ENCODE data around the gene NALCN. TPM values are rescaled to one million over a fixed set of nuclear protein-coding genes. Genes with fewer than 3 reads are reported as not detected.

NALCN gene
- total and polyA plus RNA-seq, 12 donors = 1.4 to 8.3 (median 3.1) TPM

DNA sequence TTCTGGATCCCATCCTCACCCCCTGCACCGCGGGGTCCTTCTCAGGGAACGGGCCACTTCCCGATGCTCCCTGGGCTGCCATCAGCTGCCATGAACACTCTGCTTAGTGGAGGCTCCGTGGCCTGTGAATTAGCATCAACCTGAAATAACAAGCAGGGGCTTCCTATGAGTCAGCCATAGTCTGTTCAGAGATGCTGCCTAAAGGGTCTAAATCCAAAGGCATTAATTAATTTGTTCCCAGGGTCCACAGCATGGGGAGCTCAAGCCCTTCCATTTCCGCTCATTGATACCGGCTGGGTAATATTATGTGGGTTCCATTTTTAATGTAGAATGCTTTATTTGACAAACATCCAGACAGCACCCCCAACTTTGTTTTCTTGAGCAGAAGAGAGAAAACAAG, 399.8 kb downstream of the NALCN start:
- WGBS, 4 donors = 76 to 93% (median 85%) methylated on average over 7 of the region's 7 CpGs
- intact Hi-C loops (cut with DNase I) = no loop called here
- Histone ChIP-seq H3K4me1 (replicated peaks in 1 of 2) (no peaks in the 10 kb centered on the region), H3K4me3 (no peak overlapping the region), H3K9me3 (replicated peaks in 1 of 3) (no peaks in the 10 kb centered on the region), H3K27ac (no peak overlapping the region), H3K27me3 (no peaks in the 10 kb centered on the region), H3K36me3 (replicated peaks in 1 of 2) (no peaks in the 10 kb centered on the region)
- TF ChIP-seq POLR2A (IDR thresholded peaks at IDR 0.05) = no peak
- TF ChIP-seq, protein P1, sequence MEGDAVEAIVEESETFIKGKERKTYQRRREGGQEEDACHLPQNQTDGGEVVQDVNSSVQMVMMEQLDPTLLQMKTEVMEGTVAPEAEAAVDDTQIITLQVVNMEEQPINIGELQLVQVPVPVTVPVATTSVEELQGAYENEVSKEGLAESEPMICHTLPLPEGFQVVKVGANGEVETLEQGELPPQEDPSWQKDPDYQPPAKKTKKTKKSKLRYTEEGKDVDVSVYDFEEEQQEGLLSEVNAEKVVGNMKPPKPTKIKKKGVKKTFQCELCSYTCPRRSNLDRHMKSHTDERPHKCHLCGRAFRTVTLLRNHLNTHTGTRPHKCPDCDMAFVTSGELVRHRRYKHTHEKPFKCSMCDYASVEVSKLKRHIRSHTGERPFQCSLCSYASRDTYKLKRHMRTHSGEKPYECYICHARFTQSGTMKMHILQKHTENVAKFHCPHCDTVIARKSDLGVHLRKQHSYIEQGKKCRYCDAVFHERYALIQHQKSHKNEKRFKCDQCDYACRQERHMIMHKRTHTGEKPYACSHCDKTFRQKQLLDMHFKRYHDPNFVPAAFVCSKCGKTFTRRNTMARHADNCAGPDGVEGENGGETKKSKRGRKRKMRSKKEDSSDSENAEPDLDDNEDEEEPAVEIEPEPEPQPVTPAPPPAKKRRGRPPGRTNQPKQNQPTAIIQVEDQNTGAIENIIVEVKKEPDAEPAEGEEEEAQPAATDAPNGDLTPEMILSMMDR (IDR thresholded peaks at IDR 0.05) = no peak
- DNase-seq = no peak

DNA sequence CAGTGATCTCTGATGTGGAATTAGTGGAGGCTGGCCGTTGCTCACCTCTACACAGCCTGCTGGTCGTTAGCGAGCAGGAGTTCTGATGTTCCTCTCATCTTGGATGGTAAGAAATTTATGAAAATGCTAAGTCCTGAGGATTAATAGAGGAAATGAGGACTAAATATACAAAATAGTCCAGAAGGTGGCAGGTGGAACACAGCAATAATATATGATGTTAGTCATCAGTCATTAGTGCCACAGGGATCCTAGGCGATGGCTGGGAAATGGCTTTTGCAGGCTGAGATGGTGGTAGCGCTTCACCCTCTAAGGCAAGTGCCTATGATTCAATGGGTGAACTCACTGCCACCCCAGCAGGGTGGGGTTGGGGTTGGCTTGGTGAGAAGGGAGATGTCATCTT, 403.1 kb downstream of the NALCN start:
- Histone ChIP-seq H3K27ac (no peak overlapping the region), H3K9me3 (replicated peaks in 1 of 3) (no peaks in the 10 kb centered on the region), H3K36me3 (replicated peaks in 1 of 2) (no peaks in the 10 kb centered on the region), H3K4me3 (no peak overlapping the region), H3K4me1 (replicated peaks in 1 of 2) (no peaks in the 10 kb centered on the region), H3K27me3 (no peaks in the 10 kb centered on the region)
- intact Hi-C loops (cut with DNase I) = no loop called here
- DNase-seq = no peak
- 80 to 95% (median 90%) methylated on average over 5 of the region's 5 CpGs for WGBS, 4 donors
- TF ChIP-seq POLR2A (IDR thresholded peaks at IDR 0.05) = no peak
- TF ChIP-seq, protein P1 (IDR thresholded peaks at IDR 0.05) = no peak

DNA sequence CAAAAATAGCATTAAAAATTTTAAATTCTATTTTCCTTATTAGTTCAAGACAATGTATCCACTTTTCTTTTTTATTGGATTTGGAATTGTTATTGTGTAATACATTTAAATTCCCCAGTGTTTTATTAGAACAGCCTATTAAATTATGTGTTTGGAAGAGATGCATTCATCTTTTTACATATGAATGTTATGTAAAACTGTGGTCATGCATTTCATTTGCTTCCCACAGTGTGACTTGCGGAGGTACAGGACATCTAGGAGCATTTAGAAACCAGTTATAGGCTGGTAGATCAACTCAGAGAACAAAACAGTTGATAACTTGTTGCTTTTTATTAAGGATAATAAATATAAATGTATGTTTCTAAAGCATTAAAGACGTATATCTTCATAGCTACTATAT, 406.2 kb downstream of the NALCN start:
- no peak for DNase-seq
- intact Hi-C loops (cut with DNase I) = no loop called here
- H3K4me3 ChIP-seq = no peak overlapping the region
- H3K9me3 ChIP-seq (replicated peaks in 1 of 3) = no peaks in the 10 kb centered on the region
- TF ChIP-seq, protein P1 (IDR thresholded peaks at IDR 0.05) = no peak
- no peak for TF ChIP-seq POLR2A (IDR thresholded peaks at IDR 0.05)
- H3K4me1 ChIP-seq (replicated peaks in 1 of 2) = no peaks in the 10 kb centered on the region
- no peak overlapping the region for H3K27ac ChIP-seq
- WGBS, 4 donors = 75 to 87% (median 83%) methylated on average over 2 of the region's 2 CpGs
- no peaks in the 10 kb centered on the region for H3K27me3 ChIP-seq
- no peaks in the 10 kb centered on the region for H3K36me3 ChIP-seq (replicated peaks in 1 of 2)

DNA sequence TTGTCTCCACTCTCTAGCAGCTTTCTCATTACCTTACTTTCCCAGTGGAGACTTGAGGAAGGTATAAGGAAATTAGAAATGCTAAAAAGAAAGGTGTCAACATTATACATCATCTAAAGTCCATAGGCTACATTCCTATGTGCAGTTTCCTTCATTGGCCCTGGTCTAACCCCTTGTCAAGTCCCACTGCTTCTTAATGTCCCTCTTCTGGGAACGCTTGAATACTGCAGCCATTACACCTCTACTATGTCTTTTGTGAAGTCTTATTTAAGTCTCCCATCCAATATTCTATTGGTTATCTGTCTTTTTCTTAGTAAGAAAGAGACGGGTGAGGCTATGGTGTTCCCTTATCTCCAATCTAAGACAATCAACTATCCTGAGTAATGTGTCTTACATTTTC, 409.1 kb downstream of the NALCN start:
- Histone ChIP-seq H3K27me3 (no peaks in the 10 kb centered on the region), H3K4me1 (replicated peaks in 1 of 2) (no peaks in the 10 kb centered on the region)
- TF ChIP-seq POLR2A (IDR thresholded peaks at IDR 0.05) = no peak
- TF ChIP-seq, protein P1 (IDR thresholded peaks at IDR 0.05) = no peak

More for the DNA sequence above, 409.1 kb downstream of the NALCN start:
- no peak overlapping the region for H3K27ac ChIP-seq
- no peak for DNase-seq
- intact Hi-C loops (cut with DNase I) = no loop called here
- no peaks in the 10 kb centered on the region for H3K9me3 ChIP-seq (replicated peaks in 1 of 3)
- no peak overlapping the region for H3K4me3 ChIP-seq
- H3K36me3 ChIP-seq (replicated peaks in 1 of 2) = no peaks in the 10 kb centered on the region
- WGBS, 4 donors = 58 to 66% (median 61%) methylated on average over 2 of the region's 2 CpGs

Other genes starting within 250 kb of the NALCN start
- 1 to 10 TPM; 1.4 to 7.9 (median 4.3) TPM for gene ITGBL1, start 36.2 kb upstream of the NALCN start, total RNA-seq
- 1 to 10 TPM; 4.9 to 8.3 (median 6.3) TPM for gene ITGBL1, start 36.2 kb upstream of the NALCN start, polyA plus RNA-seq

Data from adrenal gland (tissue), 12 donors.